ENCODE measurements around the gene JAK3.

DNA sequence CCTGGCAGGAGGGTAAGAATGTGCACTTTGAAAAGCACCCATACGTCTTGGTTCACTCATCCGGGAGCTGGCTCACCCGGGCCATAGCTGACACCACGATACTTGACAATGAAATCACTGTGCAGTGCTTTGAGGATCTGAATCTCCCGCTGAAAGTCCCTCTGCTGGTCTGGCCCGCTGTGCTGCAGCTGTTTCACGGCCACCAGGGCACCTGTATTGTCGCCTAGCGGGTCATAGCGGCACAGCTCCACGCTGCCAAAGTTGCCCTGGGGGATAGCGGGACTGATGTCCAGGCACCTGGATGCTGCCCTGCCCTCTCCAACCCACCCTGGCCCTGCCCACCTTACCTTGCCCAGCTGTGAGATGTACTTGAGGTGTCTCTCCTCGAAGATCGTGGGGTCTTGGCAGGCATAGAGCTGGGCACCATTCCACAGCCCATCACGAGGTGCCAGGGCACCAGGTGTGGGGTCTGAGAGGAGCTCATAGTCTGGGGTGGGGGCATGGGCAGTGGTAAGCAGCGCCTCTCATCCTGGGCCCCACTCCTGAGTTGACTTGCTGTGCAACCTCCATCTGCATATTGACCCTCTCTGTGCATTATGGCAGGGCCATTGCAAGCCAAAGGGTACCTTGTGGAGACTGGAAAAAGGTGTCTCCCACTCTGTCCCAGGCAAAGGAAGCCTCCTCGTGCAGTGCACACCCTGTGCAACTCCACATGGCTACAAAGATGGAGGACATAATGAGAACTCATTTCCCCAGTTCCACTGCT lies 15.2 kb downstream of the JAK3 start:
- no peak for TF ChIP-seq EZH2 (IDR thresholded peaks at IDR 0.05)
- TF ChIP-seq POLR2AphosphoS5 (IDR thresholded peaks at IDR 0.05; ENCODE audit: borderline replicate concordance, low read depth, low read length) = no peak
- TF ChIP-seq FOXP2 (optimal IDR thresholded peaks at IDR 0.05; ENCODE audit: control extremely low read depth, extremely low read length, insufficient read depth) = no peak

Data from SK-N-MC (cell line).